ENCODE measurements around the gene ZNF318.

The ZNF318 gene

GRCh38 chr6:43297644-43298564, 71.5 kb downstream of the ZNF318 start, which contains the start of gene SLC22A7:
Gene SLC22A7 (plus strand): TSS chr6:43298260. CDS start chr6:43298359, 99 bp downstream.
- DNase-seq, result no peak

GRCh38 chr6:43296780-43297497, 72.5 kb downstream of the ZNF318 start:
- no peak for DNase-seq

GRCh38 chr6:43295456-43295855, 74.0 kb downstream of the ZNF318 start:
- no peak for DNase-seq

- no peak for DNase-seq
Measured at GRCh38 chr6:43294536-43294935, 74.9 kb downstream of the ZNF318 start.

- no peak for DNase-seq
Measured at GRCh38 chr6:43293698-43294097, 75.7 kb downstream of the ZNF318 start.

GRCh38 chr6:43292763-43293318, 76.6 kb downstream of the ZNF318 start:
- DNase-seq, result no peak

- no peak for DNase-seq
Measured at GRCh38 chr6:43292341-43292740, 77.1 kb downstream of the ZNF318 start.

GRCh38 chr6:43291708-43292107, 77.7 kb downstream of the ZNF318 start:
- no peak for DNase-seq

GRCh38 chr6:43290905-43291355, 78.5 kb downstream of the ZNF318 start:
- DNase-seq, result no peak

- DNase-seq, result no peak
Measured at GRCh38 chr6:43290339-43290904, 79.0 kb downstream of the ZNF318 start.

- DNase-seq, result no peak
Measured at GRCh38 chr6:43287717-43288679, 81.4 kb downstream of the ZNF318 start.

GRCh38 chr6:43286980-43287716, 82.3 kb downstream of the ZNF318 start:
- no peak for DNase-seq

GRCh38 chr6:43286456-43286979, 82.9 kb downstream of the ZNF318 start:
- DNase-seq, result no peak
